ENCODE data around the gene TSPAN9. TPM values are rescaled to one million over a fixed set of nuclear protein-coding genes. Genes with fewer than 3 reads are reported as not detected.

Gene TSPAN9
- total and polyA plus RNA-seq, 9 of the 15 experiments (the other 6 are each of a cell fraction or from before 2014, with no cell fraction given), result 0.23 to 2.1 (median 0.60) TPM; not detected in 2

- TF ChIP-seq TEAD1 (CRISPR knock-in tag; IDR thresholded peaks at IDR 0.05), result no peak
- no peak for TF ChIP-seq RBM17 (IDR thresholded peaks at IDR 0.05; ENCODE audit: borderline replicate concordance, low read depth, low read length)
- no peak for TF ChIP-seq AFF4 (CRISPR knock-in tag; IDR thresholded peaks at IDR 0.05)
- no peak for TF ChIP-seq HDAC1 (IDR thresholded peaks at IDR 0.05)
These were observed 246.0 kb downstream of the TSPAN9 start (continued) for GRCh38 chr12:3323002-3323685.

- H3K9ac ChIP-seq (ENCODE audit: insufficient read depth in 1 of 2, low read depth in 2 of 2, low read length in 2 of 2), result no peak overlapping the region
- H3K4me3 ChIP-seq, result no peak overlapping the region
- TF ChIP-seq ZNF347 (CRISPR knock-in tag; IDR thresholded peaks at IDR 0.05; ENCODE audit: low read depth) (no peak), RBM22 (IDR thresholded peaks at IDR 0.05; ENCODE audit: low read depth, low read length, poor library complexity, severe bottlenecking) (no peak), ZFP30 (CRISPR knock-in tag; IDR thresholded peaks at IDR 0.05; ENCODE audit: borderline replicate concordance) (no peak), ZNF263 (CRISPR knock-in tag; IDR thresholded peaks at IDR 0.05; ENCODE audit: borderline replicate concordance) (no peak), NUFIP1 (IDR thresholded peaks at IDR 0.05; ENCODE audit: partially characterized antibody) (no peak)
- ChIA-PET POLR2A (interaction anchor here (0.6 kb wide), 1 partner anchor 217 kb away, joined by 3 read pairs; no protein-coding TSS in a partner anchor), CTCF (ENCODE audit: low intra/inter-chr PET ratio) (no interaction called here)
- FAIRE-seq (no peak), DNase-seq (ENCODE audit: extremely low read depth in 1 of 4, low spot score in 3 of 4) (no peak), ATAC-seq (no peak)
- H2AFZ ChIP-seq (ENCODE audit: low read depth, low read length), result no peak overlapping the region
- H3K79me2 ChIP-seq (ENCODE audit: control insufficient read depth, insufficient read depth, low read length), result no peaks in the 10 kb centered on the region
- no peak overlapping the region for H3K4me2 ChIP-seq (ENCODE audit: insufficient read depth, low read length)
- intact Hi-C loops (cut with micrococcal nuclease) (no loop called here), in situ Hi-C loops (cut with MboI) (no loop called here)
- no TSS peak for BruUV-seq (replicated peaks)
- H4K20me1 ChIP-seq (replicated peaks; ENCODE audit: control insufficient read depth, insufficient read depth, low read length), result no peaks in the 10 kb centered on the region
- H3K9me3 ChIP-seq (replicated peaks; ENCODE audit: control insufficient read depth, insufficient read depth, low read depth, low read length), result no peaks in the 10 kb centered on the region
- peaks cover 0 to 10% of the 10 kb centered on the region in 2 experiments; a peak in 1 of 5 replicates for H3K27me3 ChIP-seq (ENCODE audit: control insufficient read depth in 2 of 2, insufficient read depth in 2 of 2, low read length in 2 of 2)
- H3K9me1 ChIP-seq (ENCODE audit: control insufficient read depth, insufficient read depth, low read length), result no peaks in the 10 kb centered on the region
- no peak overlapping the region for H3K27ac ChIP-seq (ENCODE audit: extremely low read depth, low read depth, low read length)
- no peaks in the 10 kb centered on the region for H3K36me3 ChIP-seq (ENCODE audit: control insufficient read depth, insufficient read depth, low read length)
- H3K4me1 ChIP-seq (replicated peaks in 1 of 2; ENCODE audit: control insufficient read depth in 2 of 2, insufficient read depth in 2 of 2, low read length in 2 of 2), result no peaks in the 10 kb centered on the region
These were observed 248.6 kb downstream of the TSPAN9 start for GRCh38 chr12:3325736-3326135.

All from K562 (cell line).